T-helper 1 cell treated with Interleukin-12 subunit alpha and Interleukin-12 subunit beta and Interleukin-4 antibody, amounts not matched to agents 30 μg/mL and 1 μg/mL, for 36 hours (primary cell): ENCODE data around the gene SERINC5.
A peak's percentile ranks its signal among the peaks of the same experiment; 100 is the strongest.
"Not testable (repeated sequence)": the region's sequence is repeated elsewhere in the genome, so short reads cannot be mapped to it uniquely, and the experiment has no call there.

Experiments
- H3K27ac Mint-ChIP-seq: one replicate; pipeline ENCODE4 v1.8.0; 2021; ENCODE audit warnings: mild to moderate bottlenecking, mixed read lengths
- H3K27me3 Mint-ChIP-seq: one replicate; pipeline ENCODE4 v1.8.0; 2021; ENCODE audit warnings: low read depth, mixed read lengths
- H3K36me3 Mint-ChIP-seq: one replicate; pipeline ENCODE4 v1.8.0; 2021; ENCODE audit warnings: low read depth, mixed read lengths
- H3K4me1 Mint-ChIP-seq: one replicate; pipeline ENCODE4 v1.8.0; 2021; ENCODE audit warnings: low read depth, mixed read lengths
- H3K4me3 Mint-ChIP-seq: one replicate; pipeline ENCODE4 v1.8.0; 2021; ENCODE audit warnings: mild to moderate bottlenecking, moderate library complexity, mixed read lengths
- H3K9me3 Mint-ChIP-seq: one replicate; pipeline ENCODE4 v1.8.0; 2021; ENCODE audit warnings: mixed read lengths

SERINC5 gene

DNA sequence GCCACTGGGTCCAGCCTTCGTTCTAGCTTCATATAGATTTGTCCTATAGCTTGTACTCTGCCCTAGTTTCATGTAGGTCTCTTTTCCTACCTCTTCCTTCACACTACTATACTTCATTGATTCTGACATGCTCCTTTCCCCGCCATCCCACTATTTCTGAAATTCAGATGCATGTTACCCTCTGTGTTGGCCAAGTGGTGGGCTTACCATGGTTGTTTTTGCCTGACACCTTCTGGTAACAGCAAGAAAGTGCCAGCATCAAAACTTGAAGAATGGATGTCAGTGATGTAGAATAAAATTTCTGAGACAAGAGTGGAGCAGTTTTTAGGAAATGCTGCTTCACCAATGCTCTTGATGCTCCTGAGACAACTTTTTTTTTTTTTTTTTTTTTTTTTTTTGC lies 19.5 kb upstream of the SERINC5 start:
- Mint-ChIP-seq H3K36me3 (no peaks in the 10 kb centered on the region), H3K27ac (no peak overlapping the region), H3K4me1 (peaks cover 6% of the 10 kb centered on the region), H3K4me3 (no peak overlapping the region), H3K27me3 (no peaks in the 10 kb centered on the region), H3K9me3 (no peaks in the 10 kb centered on the region)

DNA sequence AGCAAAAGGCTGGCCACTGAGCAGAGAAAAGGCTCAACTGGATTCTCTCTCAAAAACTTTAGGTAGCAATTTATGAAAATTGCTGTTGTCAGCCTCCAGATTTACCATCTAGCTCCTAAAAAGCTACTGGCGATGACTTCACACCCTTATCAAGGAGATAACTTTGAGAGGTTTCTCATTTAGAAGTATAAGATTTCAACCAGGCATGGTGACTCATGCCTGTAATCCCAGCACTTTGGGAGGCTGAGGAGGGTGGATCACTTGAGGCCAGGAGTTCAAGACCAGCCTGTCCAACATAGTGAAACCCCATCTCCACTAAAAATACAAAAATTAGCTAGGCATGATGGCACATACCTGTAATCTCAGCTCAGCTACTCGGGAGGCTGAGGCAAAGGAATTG lies 14.7 kb upstream of the SERINC5 start:
- Mint-ChIP-seq H3K27ac (peak overlapping the region; percentile 95), H3K4me1 (peaks cover 26% of the 10 kb centered on the region), H3K4me3 (peak overlapping the region; percentile 64)
- H3K27me3 Mint-ChIP-seq, H3K36me3 Mint-ChIP-seq, H3K9me3 Mint-ChIP-seq: not testable (repeated sequence)

DNA sequence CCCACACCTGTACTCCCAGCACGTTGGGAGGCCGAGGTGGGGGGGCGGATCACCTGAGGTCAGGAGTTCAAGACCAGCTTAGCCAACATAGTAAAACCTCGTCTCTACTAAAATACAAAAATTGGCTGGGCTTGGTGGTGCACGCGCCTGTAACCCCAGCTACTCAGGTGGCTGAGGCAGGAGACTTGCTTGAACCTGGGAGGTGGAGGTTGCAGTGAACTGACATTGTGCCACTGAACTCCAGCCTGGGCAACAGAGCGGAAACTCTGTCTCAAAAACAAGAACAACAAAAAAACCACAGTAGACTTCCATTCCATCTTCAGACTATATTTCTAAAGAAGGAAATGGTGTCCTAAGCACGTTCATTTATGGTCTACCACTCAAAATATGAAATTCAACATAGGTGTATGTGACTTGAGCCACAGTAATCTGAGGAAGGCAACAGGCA lies 14.2 kb upstream of the SERINC5 start:
- H3K4me3 Mint-ChIP-seq: peak overlapping the region; percentile 64
- H3K4me1 Mint-ChIP-seq: peaks cover 27% of the 10 kb centered on the region
- no peaks in the 10 kb centered on the region for H3K27me3 Mint-ChIP-seq
- no peaks in the 10 kb centered on the region for H3K36me3 Mint-ChIP-seq
- H3K9me3 Mint-ChIP-seq: no peaks in the 10 kb centered on the region
- H3K27ac Mint-ChIP-seq: peak overlapping the region; percentile 95

DNA sequence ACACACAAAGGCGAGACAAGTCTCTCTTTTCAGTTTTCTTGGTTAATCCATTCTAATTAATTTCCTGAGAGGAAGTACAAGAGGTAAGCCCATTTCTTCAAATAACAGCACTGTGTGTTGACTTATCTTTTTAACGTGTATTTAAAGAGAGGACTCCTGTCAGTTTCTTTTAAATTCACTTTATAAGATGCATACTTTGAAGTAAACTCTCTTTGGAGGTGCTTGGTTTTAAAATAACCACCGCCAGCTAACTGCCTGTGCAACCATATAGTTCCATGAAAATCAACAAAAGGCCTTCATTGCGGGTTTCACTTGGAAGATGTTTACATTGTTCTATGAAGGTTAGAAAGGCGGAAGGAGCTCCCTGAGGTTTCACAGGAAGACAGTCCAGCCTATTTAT lies 13.1 kb upstream of the SERINC5 start:
- H3K4me3 Mint-ChIP-seq: peak overlapping the region; percentile 60
- H3K27ac Mint-ChIP-seq: peak overlapping the region; percentile 87
- no peaks in the 10 kb centered on the region for H3K27me3 Mint-ChIP-seq
- H3K9me3 Mint-ChIP-seq: no peaks in the 10 kb centered on the region
- peaks cover 30% of the 10 kb centered on the region for H3K4me1 Mint-ChIP-seq
- no peaks in the 10 kb centered on the region for H3K36me3 Mint-ChIP-seq

DNA sequence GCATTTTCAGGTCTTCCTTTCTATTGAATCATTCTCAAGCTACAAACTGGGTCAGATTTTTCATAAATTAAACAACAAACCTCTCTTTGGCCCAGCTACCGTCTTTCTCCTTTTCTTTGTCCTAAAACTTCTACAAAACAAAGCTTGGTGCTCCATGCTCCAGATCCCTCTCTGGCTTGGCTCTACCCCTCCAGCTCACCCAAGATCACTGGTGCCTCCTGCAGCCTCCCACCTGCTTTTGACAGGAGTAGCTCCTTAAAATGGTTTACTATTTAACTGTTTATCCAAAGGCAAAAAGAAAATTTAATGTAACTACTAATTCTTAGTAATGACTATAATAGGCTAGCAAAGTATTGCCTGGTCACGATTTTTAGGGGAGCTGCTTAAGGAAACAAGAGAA lies 10.7 kb upstream of the SERINC5 start:
- peaks cover 29% of the 10 kb centered on the region for H3K4me1 Mint-ChIP-seq
- no peak overlapping the region for H3K4me3 Mint-ChIP-seq
- H3K27ac Mint-ChIP-seq: no peak overlapping the region
- H3K36me3 Mint-ChIP-seq: no peaks in the 10 kb centered on the region
- H3K9me3 Mint-ChIP-seq: no peaks in the 10 kb centered on the region
- H3K27me3 Mint-ChIP-seq: no peaks in the 10 kb centered on the region

DNA sequence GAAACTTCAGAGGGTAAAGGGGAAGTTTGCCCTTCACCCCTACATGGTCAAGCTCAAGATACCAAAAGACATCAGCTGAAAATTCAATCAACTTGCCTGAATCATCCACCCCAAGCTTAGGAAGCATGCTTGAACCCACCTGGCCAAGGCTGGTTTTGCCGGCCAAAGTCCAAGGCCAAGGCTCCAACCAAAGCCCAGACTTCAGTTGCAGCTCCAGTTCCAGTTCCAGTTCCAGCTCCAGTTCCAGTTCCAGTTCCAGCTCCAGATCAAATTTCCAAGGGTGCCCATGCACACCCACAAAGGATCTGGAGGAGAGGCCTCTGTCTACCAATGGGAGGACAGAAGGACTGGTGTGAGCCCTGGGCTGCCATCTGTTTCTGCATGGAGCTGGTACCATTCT lies 4.6 kb upstream of the SERINC5 start:
- Mint-ChIP-seq H3K9me3 (no peaks in the 10 kb centered on the region), H3K4me1 (peaks cover 15% of the 10 kb centered on the region), H3K27me3 (no peaks in the 10 kb centered on the region), H3K27ac (no peak overlapping the region), H3K4me3 (no peak overlapping the region), H3K36me3 (peaks cover 7% of the 10 kb centered on the region)

DNA sequence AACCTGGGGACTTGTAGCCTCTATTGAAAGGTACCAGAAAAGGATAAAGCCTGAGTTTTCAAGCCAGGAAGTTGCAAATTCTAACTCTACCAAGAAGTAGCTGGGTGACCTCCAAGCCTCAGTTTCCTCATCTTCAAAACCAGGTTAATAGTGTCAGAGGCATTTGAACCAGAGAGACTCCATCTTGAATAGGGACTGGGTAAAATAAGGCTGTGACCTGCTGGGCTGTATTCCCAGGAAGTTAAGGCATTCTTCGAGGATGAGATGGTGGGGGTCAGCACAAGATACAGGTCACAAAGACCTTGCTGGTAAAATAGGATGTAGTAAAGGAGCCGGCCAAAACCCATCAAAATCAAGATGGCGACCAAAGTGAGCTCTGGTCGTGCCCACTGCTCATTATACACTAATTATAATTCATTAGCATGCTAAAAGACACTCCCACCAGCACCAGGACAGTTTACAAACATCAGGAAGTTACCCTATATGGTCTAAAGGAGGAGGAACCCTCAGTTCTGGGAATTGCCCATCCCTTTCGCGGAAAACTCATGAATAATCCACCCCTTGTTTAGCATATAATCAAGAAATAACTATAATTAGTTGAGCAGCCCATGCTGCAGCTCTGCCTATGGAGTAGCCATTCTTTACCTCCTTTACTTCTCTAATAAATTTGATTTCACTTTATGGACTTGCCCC lies 3.8 kb upstream of the SERINC5 start:
- Mint-ChIP-seq H3K9me3 (no peaks in the 10 kb centered on the region), H3K27me3 (no peaks in the 10 kb centered on the region), H3K36me3 (peaks cover 10% of the 10 kb centered on the region), H3K4me1 (peaks cover 16% of the 10 kb centered on the region), H3K4me3 (no peak overlapping the region), H3K27ac (no peak overlapping the region)

DNA sequence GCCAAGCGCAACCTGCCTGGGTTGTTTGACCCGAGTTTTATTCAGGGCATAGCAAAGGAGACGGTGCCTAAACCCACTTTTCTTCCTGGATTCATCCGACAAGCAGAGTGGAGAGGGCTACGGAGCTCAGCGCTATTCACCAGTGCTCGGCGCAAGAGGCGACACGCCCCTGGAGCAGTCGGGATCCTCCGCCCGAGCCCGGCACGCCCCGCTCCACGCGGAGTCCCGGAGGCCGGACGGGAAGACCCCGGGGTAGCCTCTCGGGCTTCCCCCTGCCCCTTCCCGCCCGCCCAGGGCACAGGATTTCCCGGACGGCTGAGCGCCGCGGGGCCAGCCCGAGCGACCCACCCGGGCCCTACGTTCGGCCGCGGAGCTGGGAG lies 427 bp downstream of the SERINC5 start:
- Mint-ChIP-seq H3K27ac (peak overlapping the region; percentile 90), H3K4me3 (peak overlapping the region; percentile 88), H3K4me1 (peaks cover 46% of the 10 kb centered on the region), H3K27me3 (no peaks in the 10 kb centered on the region), H3K36me3 (peaks cover 30% of the 10 kb centered on the region), H3K9me3 (no peaks in the 10 kb centered on the region)

DNA sequence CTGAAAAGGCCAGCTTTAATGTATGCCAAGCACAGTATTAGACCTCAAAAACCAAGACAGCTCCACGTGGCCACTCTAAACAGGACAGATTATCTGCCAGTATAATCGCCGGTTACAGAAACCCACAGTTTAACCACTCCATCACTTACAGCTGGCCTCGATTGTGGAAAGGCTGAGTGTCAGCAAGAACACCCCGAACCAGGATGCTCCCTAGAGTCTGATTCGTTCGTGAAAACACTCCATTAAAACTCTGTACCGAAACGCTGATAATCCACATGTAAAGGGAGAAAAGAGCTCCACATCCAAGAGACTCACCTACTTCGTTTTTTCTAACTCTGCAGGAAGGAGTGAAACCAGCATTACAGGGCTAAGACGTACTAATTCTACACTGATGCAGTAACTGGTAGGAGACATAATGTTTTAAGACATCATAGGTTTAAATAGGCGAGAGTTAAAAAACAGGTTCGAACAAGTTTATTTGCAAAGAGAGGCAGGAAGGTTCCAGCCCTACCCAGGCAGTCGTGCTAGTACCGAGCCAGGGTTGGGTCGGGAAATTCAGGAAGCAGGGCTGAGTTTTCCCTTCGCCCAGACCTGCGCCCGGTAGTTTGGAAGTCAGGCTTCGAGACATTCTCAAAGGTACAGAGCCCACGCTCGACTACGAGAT lies 949 bp downstream of the SERINC5 start:
- Mint-ChIP-seq H3K27me3 (no peaks in the 10 kb centered on the region), H3K4me3 (peak overlapping the region; percentile 88), H3K4me1 (peaks cover 48% of the 10 kb centered on the region)

DNA sequence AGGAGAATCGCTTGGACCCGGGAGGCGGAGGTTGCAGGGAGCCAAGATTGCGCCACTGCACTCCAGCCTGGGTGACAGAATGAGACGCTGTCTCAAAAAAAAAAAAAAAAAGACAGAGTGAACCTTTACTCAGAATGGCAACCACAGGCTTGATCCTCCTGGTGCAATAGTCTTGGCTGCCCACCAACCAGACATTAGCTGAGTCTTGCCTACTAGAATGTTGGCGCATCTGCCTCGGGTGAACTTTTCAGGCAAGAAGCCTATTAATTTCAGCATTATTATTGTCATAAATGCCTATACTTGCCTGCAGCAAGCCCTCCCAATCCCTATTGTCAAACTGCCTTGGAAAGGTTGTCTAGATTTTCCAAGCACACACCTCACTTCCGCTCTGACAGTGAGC lies 4.2 kb downstream of the SERINC5 start:
- no peak overlapping the region for H3K27ac Mint-ChIP-seq
- no peak overlapping the region for H3K4me3 Mint-ChIP-seq
- H3K9me3 Mint-ChIP-seq: no peaks in the 10 kb centered on the region
- H3K27me3 Mint-ChIP-seq: no peaks in the 10 kb centered on the region
- peaks cover 32% of the 10 kb centered on the region for H3K36me3 Mint-ChIP-seq
- peaks cover 59% of the 10 kb centered on the region for H3K4me1 Mint-ChIP-seq

More for the DNA sequence above, 949 bp downstream of the SERINC5 start:
- peaks cover 32% of the 10 kb centered on the region for H3K36me3 Mint-ChIP-seq
- H3K9me3 Mint-ChIP-seq: no peaks in the 10 kb centered on the region
- H3K27ac Mint-ChIP-seq: peak overlapping the region; percentile 90

DNA sequence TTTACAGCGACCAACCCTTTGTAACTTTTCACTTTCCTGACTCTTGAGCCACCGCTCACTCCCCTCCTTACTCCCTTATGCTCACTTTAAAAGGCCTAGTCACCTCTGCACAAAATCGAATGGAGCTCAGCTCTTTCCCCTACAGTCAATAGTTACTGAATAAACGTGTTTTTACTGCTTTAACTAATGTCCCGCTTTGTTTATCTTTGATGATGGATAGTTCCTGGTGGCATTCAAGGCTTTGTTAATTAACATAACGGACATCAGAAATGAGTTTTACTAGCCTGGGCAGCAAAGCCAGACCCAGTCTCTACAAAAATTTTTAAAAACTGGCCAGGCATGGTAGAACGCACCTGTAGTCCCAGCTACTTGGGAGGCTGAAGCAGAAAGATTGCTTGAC lies 5.0 kb downstream of the SERINC5 start:
- Mint-ChIP-seq H3K9me3 (no peaks in the 10 kb centered on the region), H3K4me3 (no peak overlapping the region), H3K4me1 (peaks cover 65% of the 10 kb centered on the region), H3K27ac (no peak overlapping the region), H3K36me3 (peaks cover 30% of the 10 kb centered on the region), H3K27me3 (no peaks in the 10 kb centered on the region)

DNA sequence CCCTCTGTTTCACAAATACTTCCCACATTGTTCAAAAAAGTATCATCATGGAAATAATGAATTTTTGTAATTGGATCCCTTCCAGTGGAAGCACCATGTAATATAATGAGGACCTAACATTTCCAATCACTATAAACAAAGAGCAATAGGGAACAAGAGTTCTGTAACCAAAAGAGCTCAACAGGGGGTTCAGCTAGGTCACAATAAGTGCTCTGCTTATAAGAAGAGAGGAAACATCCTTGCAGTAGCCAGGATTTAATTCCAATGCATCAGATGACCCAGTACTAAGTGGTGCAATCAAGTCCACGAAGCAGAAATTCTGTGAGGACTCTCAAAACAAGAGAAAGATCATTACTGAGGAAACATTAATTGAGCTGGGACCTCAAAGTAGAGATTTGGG lies 5.9 kb downstream of the SERINC5 start:
- peaks cover 34% of the 10 kb centered on the region for H3K36me3 Mint-ChIP-seq
- no peak overlapping the region for H3K4me3 Mint-ChIP-seq
- peaks cover 69% of the 10 kb centered on the region for H3K4me1 Mint-ChIP-seq
- H3K9me3 Mint-ChIP-seq: peaks cover 4% of the 10 kb centered on the region
- no peak overlapping the region for H3K27ac Mint-ChIP-seq
- H3K27me3 Mint-ChIP-seq: no peaks in the 10 kb centered on the region

DNA sequence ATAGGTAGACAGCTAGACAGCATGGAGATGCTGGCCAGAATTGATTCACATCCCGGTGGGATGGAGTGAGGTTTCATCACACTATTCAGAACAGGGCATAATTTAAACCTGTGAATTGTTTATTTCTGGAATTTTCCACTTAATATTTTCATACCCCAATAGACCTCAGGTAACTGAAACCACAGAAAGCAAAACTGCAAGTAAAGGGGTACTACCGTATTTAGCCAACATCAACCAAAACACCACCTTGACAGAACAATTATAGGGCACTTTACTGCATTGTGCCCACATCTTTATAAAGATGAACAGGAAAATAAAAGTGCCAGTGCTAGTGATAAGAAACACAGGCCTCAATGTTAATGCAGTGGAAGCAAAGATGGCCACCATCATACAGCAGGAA lies 7.5 kb downstream of the SERINC5 start:
- peaks cover 57% of the 10 kb centered on the region for H3K4me1 Mint-ChIP-seq
- H3K4me3 Mint-ChIP-seq: no peak overlapping the region
- no peaks in the 10 kb centered on the region for H3K27me3 Mint-ChIP-seq
- peaks cover 7% of the 10 kb centered on the region for H3K9me3 Mint-ChIP-seq
- H3K27ac Mint-ChIP-seq: peak overlapping the region; percentile 81
- peaks cover 27% of the 10 kb centered on the region for H3K36me3 Mint-ChIP-seq

DNA sequence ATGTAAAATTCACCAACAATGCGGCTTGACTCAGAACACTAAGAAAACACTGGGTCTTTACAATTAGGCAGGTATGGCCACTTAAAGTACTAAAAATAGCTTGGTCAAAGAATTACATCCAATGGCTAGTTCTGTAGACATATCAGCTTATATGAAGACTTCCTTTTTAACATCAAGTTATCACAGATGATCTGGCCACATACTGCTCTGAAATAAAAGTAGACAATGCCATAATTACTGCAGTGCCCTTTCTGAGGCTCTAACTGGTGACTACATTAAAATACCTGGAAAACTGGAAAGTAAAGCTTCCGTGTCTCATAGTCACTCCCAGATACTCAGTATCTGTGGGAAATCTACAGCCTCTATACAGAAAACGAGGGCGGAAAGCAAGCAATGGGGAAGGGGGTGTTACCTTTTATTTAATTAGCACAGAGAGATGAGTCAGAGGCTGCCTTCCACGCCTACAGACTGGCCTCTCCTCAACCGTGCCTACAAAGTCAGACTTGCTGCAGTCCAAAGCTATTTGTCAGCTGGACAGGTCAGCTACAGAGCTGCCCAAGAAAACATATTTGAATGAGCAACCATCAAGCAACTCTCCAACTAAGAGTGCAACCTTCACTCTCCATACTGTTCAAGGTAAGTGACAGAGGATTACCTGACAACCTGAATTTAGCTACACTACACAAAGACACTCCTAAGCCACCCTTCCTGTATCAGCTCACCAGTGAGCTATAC lies 8.7 kb downstream of the SERINC5 start:
- H3K9me3 Mint-ChIP-seq: peaks cover 13% of the 10 kb centered on the region
- peaks cover 48% of the 10 kb centered on the region for H3K4me1 Mint-ChIP-seq
- H3K4me3 Mint-ChIP-seq: peak overlapping the region; percentile 40
- H3K27ac Mint-ChIP-seq: peak overlapping the region; percentile 81
- H3K36me3 Mint-ChIP-seq: peaks cover 28% of the 10 kb centered on the region
- H3K27me3 Mint-ChIP-seq: no peaks in the 10 kb centered on the region
